ENCODE results near the gene CUEDC1.

- TF ChIP-seq CTCF (IDR thresholded peaks at IDR 0.05) (no peak), POLR2A (IDR thresholded peaks at IDR 0.05) (no peak)
Observed at GRCh38 chr17:57980522-57980921, 25.3 kb upstream of the CUEDC1 start.
